ENCODE results near the gene GPR89B.
"Not testable (repeated sequence)": the region's sequence is repeated elsewhere in the genome, so short reads cannot be mapped to it uniquely, and the experiment has no call there.

Gene GPR89B

GRCh38 chr1:147912553-147912952, 15.7 kb upstream of the GPR89B start:
- H3K4me3 ChIP-seq, result no peak overlapping the region
- no peak for DNase-seq (ENCODE audit: low spot score)
- no peak overlapping the region for H3K27ac ChIP-seq
- no peak for TF ChIP-seq CTCF (IDR thresholded peaks at IDR 0.05)

GRCh38 chr1:147913362-147913942, 14.8 kb upstream of the GPR89B start:
- DNase-seq (ENCODE audit: low spot score), result no peak
- H3K27ac ChIP-seq, result no peak overlapping the region
- no peak for TF ChIP-seq CTCF (IDR thresholded peaks at IDR 0.05)
- H3K4me3 ChIP-seq, result no peak overlapping the region

- no peak for DNase-seq (ENCODE audit: low spot score)
- Histone ChIP-seq H3K27ac (no peak overlapping the region), H3K4me3 (no peak overlapping the region)
- no peak for TF ChIP-seq CTCF (IDR thresholded peaks at IDR 0.05)
These were observed 8.3 kb upstream of the GPR89B start for GRCh38 chr1:147919896-147920295.

- TF ChIP-seq CTCF (IDR thresholded peaks at IDR 0.05), result no peak
- no peak overlapping the region for H3K27ac ChIP-seq
- DNase-seq (ENCODE audit: low spot score), result no peak
- H3K4me3 ChIP-seq, result no peak overlapping the region
These were observed 3.4 kb upstream of the GPR89B start for GRCh38 chr1:147924813-147925212.

GRCh38 chr1:147927215-147927614, 1.0 kb upstream of the GPR89B start:
- DNase-seq (ENCODE audit: low spot score); H3K4me3 ChIP-seq; H3K27ac ChIP-seq: not testable (repeated sequence)

- not testable (repeated sequence) for H3K27ac ChIP-seq; H3K4me3 ChIP-seq; DNase-seq (ENCODE audit: low spot score)
These were observed 531 bp upstream of the GPR89B start for GRCh38 chr1:147927689-147928088.

GRCh38 chr1:147931137-147931536, 2.9 kb downstream of the GPR89B start:
- not testable (repeated sequence) for H3K27ac ChIP-seq; DNase-seq (ENCODE audit: low spot score); H3K4me3 ChIP-seq

GRCh38 chr1:147935296-147935695, 7.1 kb downstream of the GPR89B start:
- not testable (repeated sequence) for H3K4me3 ChIP-seq; DNase-seq (ENCODE audit: low spot score); H3K27ac ChIP-seq

GRCh38 chr1:147940456-147940855, 12.2 kb downstream of the GPR89B start:
- not testable (repeated sequence) for DNase-seq (ENCODE audit: low spot score); H3K27ac ChIP-seq; H3K4me3 ChIP-seq

- not testable (repeated sequence) for H3K27ac ChIP-seq; DNase-seq (ENCODE audit: low spot score); H3K4me3 ChIP-seq
These were observed 14.3 kb downstream of the GPR89B start for GRCh38 chr1:147942563-147942962.

- H3K4me3 ChIP-seq; DNase-seq (ENCODE audit: low spot score); H3K27ac ChIP-seq: not testable (repeated sequence)
These were observed 21.3 kb downstream of the GPR89B start for GRCh38 chr1:147949517-147949916.

GRCh38 chr1:147958906-147959305, 30.7 kb downstream of the GPR89B start:
- H3K4me3 ChIP-seq; DNase-seq (ENCODE audit: low spot score); H3K27ac ChIP-seq: not testable (repeated sequence)

- not testable (repeated sequence) for H3K27ac ChIP-seq; DNase-seq (ENCODE audit: low spot score)
These were observed 31.5 kb downstream of the GPR89B start for GRCh38 chr1:147959680-147960079.

GRCh38 chr1:147964575-147964974, 36.4 kb downstream of the GPR89B start:
- not testable (repeated sequence) for H3K4me3 ChIP-seq; H3K27ac ChIP-seq; DNase-seq (ENCODE audit: low spot score)

More at GRCh38 chr1:147959680-147960079, 31.5 kb downstream of the GPR89B start:
- not testable (repeated sequence) for H3K4me3 ChIP-seq

- H3K27ac ChIP-seq; H3K4me3 ChIP-seq; DNase-seq (ENCODE audit: low spot score): not testable (repeated sequence)
These were observed 38.4 kb downstream of the GPR89B start for GRCh38 chr1:147966657-147967056.
